Ovary (tissue), 9 donors: ENCODE data around the gene SLC25A1. TPM values are rescaled to one million over a fixed set of nuclear protein-coding genes. Genes with fewer than 3 reads are reported as not detected.

ENCODE experiments used
- DNase-seq, 5 donors: peaks; one replicate each; pipeline ENCODE4 v3.0.0-alpha.2; 2019 to 2020
- H3K27ac ChIP-seq, 2 donors: fragments of 200-600 bp; one replicate each; pipeline versions ENCODE4 v1.5.1 to v1.8.0; 2019 to 2022
- H3K27me3 ChIP-seq: fragments of 200-600 bp; one replicate; pipeline ENCODE4 v1.8.0; 2022
- H3K36me3 ChIP-seq: fragments of 200-600 bp; sonication (generic); one replicate; pipeline ENCODE4 v1.5.1; 2019
- H3K4me1 ChIP-seq: one replicate; pipeline ENCODE4 v1.8.1; 2013; ENCODE audit warnings: mild to moderate bottlenecking, moderate library complexity; ENCODE audit not compliant: insufficient read depth
- H3K4me3 ChIP-seq: fragments of 200-600 bp; sonication (generic); one replicate; pipeline ENCODE4 v1.5.1; 2017
- H3K9me3 ChIP-seq, 2 donors: fragments of 200-600 bp in 1 of 2; sonication (generic) in 1 of 2; one replicate each; pipeline versions ENCODE4 v1.5.1 to v1.8.1; 2013 to 2019; ENCODE audit warnings: mild to moderate bottlenecking in 1 of 2, moderate library complexity in 1 of 2
- EP300 ChIP-seq: sonication (generic); formaldehyde crosslinking; IDR thresholded peaks from one replicate; pipeline ENCODE4 v1.6.1; 2017; ENCODE audit warnings: antibody characterized with exemption
- POLR2A ChIP-seq: fragments of 450-650 bp; IDR thresholded peaks from one replicate; pipeline ENCODE4 v1.6.1; 2017; ENCODE audit warnings: antibody characterized with exemption, mild to moderate bottlenecking, moderate library complexity
- WGBS, 3 donors: extraction: QIAGEN DNeasy Blood & Tissue Kit in 1 of 3; methylation state at CpG; one replicate each; pipeline versions ENCODE4 v1.1.5 to v1.1.7; 2013 to 2017; 5-methylcytosine and 5-hydroxymethylcytosine counted together
- intact Hi-C, 4 donors: fragments of 100-400 bp; cut with DNase I; formaldehyde crosslinking; loops; one replicate each; pipeline versions ENCODE4 v1.11.0 to v1.15.1; 2022 to 2023
- polyA plus RNA-seq, 2 donors: library from polyadenylated mRNA; stranded (reverse); fragments of 200-250 nt in 1 of 2; fragments of 350-450 nt in 1 of 2; fragmentation: Illumina TruSeq in 1 of 2; extraction: RNeasy Lipid Tissue Mini Kit (QIAGEN cat#74804) in 1 of 2; gene quantifications; one replicate each; pipeline ENCODE4 v1.2.3, GENCODE V29; 2013 to 2014
- total RNA-seq, 7 donors: library from RNA; depleted of rRNA in 2 of 7; stranded (reverse); fragments of >200 nt in 2 of 7; fragmentation: NEBNext Ultra II Directional in 3 of 7; extraction: Animal tissue kit (Norgen Biotek cat#: 25700) in 3 of 7; gene quantifications; one replicate each; pipeline versions ENCODE4 v1.1.0 to v1.2.4, GENCODE V29; 2016 to 2023
- TF ChIP-seq, protein P1 (sequence below), 3 donors: fragments of 450-650 bp in 2 of 3; fragments of 200-600 bp in 1 of 3; IDR thresholded peaks; one replicate each; pipeline versions ENCODE4 v1.5.1 to v1.8.0; 2016 to 2022; ENCODE audit warnings: antibody characterized with exemption in 3 of 3, mild to moderate bottlenecking in 1 of 3
- donor health status: DM: no; HTN: no; CAD: no; lungs with moderate emphysema.
- donor health status: DM: no; HTN: no; CAD: no.
- donor health status: Bipolar disorder and iron deficiency.
- donor health status: DM: yes; HTN: yes; CAD: no.
- donor health status: DM: no; HTN: no; CAD: no.
- donor health status: DM: yes; HTN: yes; CAD: no.

Gene SLC25A1
- total and polyA plus RNA-seq, 9 donors = 15.8 to 90.7 (median 63.9) TPM

DNA sequence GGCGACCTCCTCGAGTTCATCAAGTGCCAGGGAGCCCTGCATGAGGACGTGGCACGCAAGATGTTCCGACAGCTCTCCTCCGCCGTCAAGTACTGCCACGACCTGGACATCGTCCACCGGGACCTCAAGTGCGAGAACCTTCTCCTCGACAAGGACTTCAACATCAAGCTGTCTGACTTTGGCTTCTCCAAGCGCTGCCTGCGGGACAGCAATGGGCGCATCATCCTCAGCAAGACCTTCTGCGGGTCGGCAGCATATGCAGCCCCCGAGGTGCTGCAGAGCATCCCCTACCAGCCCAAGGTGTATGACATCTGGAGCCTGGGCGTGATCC, 46.9 kb downstream of the SLC25A1 start:
- Histone ChIP-seq H3K9me3 (no peaks in the 10 kb centered on the region), H3K4me3 (no peak overlapping the region), H3K4me1 (no peaks in the 10 kb centered on the region), H3K27me3 (no peaks in the 10 kb centered on the region), H3K27ac (no peak overlapping the region), H3K36me3 (no peaks in the 10 kb centered on the region)
- WGBS, 3 donors = 94 to 97% (median 95%) methylated on average over 19 of the region's 19 CpGs
- TF ChIP-seq POLR2A (no peak), EP300 (no peak)
- TF ChIP-seq, protein P1, sequence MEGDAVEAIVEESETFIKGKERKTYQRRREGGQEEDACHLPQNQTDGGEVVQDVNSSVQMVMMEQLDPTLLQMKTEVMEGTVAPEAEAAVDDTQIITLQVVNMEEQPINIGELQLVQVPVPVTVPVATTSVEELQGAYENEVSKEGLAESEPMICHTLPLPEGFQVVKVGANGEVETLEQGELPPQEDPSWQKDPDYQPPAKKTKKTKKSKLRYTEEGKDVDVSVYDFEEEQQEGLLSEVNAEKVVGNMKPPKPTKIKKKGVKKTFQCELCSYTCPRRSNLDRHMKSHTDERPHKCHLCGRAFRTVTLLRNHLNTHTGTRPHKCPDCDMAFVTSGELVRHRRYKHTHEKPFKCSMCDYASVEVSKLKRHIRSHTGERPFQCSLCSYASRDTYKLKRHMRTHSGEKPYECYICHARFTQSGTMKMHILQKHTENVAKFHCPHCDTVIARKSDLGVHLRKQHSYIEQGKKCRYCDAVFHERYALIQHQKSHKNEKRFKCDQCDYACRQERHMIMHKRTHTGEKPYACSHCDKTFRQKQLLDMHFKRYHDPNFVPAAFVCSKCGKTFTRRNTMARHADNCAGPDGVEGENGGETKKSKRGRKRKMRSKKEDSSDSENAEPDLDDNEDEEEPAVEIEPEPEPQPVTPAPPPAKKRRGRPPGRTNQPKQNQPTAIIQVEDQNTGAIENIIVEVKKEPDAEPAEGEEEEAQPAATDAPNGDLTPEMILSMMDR (IDR thresholded peaks at IDR 0.05) = no peak
- peak in 1 of 5 donors; percentile 30 for DNase-seq
- intact Hi-C loops = no loop called here

DNA sequence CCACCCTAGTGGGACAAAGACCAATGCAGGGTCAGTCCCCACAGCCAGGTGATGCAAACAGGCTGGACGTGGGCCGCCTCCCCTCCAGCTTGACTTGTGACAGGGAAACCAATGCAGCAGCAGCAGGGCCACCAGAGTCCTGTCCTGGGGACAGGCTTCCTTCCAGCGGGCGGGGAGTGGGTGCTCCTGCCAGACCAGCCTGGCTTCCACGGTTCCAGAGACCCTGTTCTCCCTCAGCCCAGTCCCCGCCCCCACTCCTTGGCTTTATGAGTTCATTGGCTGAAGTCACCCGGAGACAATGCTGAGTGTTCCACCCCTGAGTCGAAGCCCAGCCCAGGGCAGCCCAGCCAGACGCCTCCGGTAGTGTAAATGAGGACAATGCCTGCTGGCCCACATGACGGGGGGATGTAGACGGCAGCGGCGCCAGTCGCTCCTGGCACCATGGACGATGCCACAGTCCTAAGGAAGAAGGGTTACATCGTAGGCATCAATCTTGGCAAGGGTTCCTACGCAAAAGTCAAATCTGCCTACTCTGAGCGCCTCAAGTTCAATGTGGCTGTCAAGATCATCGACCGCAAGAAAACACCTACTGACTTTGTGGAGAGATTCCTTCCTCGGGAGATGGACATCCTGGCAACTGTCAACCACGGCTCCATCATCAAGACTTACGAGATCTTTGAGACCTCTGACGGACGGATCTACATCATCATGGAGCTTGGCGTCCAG, 47.4 kb downstream of the SLC25A1 start, which contains the start of gene TSSK2:
Gene TSSK2, plus strand, starts transcription at position 350 of the 726 bp plus-strand sequence. Its CDS starts 92 bp downstream, at position 442.
- H3K27ac ChIP-seq = no peak within 1 kb of the TSS
- H3K27me3 ChIP-seq = no peaks in the 10 kb centered on the region
- H3K36me3 ChIP-seq = no peaks in the 10 kb centered on the region
- H3K4me3 ChIP-seq = no peak within 1 kb of the TSS
- H3K4me1 ChIP-seq = no peaks in the 10 kb centered on the region
- TF ChIP-seq POLR2A (no peak), EP300 (no peak)
- TF ChIP-seq, protein P1 (IDR thresholded peaks at IDR 0.05) = no peak
- intact Hi-C loops = no loop called here
- peak in 1 of 5 donors; percentile 29 for DNase-seq
- WGBS, 3 donors = 84 to 88% (median 85%) methylated on average over 27 of the region's 27 CpGs
- no peaks in the 10 kb centered on the region for H3K9me3 ChIP-seq

DNA sequence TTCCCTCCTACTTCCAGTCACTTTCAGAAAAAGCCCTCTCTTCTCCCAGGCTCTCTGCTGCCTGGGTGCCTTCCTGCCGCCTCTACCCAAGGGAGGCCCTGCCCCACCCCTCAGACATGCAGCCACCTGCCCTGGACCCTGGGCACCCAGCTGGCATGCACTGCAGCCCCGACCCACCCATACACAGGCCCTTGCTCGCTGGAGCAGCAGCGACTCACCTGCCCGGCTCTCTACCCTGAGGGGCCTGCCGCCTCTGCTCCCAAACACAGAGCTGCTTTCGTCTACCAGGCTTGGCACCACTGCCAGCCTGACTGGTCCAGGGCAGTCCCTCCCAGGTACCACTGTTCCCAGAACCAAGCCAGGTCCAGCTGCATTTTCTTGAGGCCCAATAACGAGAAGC, 48.7 kb downstream of the SLC25A1 start:
- H3K27me3 ChIP-seq = no peaks in the 10 kb centered on the region
- H3K9me3 ChIP-seq = no peaks in the 10 kb centered on the region
- intact Hi-C loops = no loop called here
- no peak overlapping the region for H3K27ac ChIP-seq
- H3K4me3 ChIP-seq = no peak overlapping the region
- no peak for TF ChIP-seq EP300
- TF ChIP-seq, protein P1 (IDR thresholded peaks at IDR 0.05) = no peak
- no peak for TF ChIP-seq POLR2A
- 73 to 80% (median 79%) methylated on average over 8 of the region's 8 CpGs for WGBS, 3 donors
- no peak for DNase-seq
- no peaks in the 10 kb centered on the region for H3K36me3 ChIP-seq
- H3K4me1 ChIP-seq = no peaks in the 10 kb centered on the region

DNA sequence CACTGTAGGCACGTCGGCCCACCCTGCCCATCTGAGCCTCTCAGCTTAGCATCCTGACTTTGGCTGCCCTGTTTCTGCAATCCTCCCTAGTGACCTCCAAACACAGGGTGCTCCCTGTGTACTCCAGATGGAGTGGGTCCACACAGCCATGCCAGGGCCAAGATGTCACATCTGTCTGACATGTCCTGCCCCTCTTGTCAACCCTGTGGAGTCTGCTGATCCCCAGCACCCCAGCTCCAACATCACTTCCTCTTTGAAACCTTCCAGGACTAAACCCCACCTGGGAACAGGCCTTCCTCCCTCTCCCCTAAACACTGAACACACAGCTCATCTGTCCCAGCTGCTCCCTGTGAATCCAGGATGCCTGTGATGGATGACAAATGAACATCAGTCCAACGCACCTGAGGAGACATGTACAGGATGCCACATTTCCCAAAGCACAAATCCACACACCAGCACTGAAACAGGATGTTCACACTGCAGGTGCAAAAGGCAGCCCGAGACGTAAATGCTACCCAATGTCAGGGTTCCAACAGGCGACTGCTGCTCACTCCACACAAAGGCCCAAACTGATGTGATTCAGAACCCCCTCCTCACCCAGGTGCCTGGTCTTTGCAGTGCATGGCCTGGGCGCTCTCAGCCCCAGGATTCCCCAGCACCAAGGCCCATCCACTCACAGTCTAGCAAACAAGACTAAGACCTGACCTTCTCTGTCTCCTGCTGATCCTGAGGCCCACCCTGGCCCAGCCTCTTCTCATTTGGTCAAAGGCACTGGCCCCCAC, 49.4 kb downstream of the SLC25A1 start:
- 82 to 85% (median 83%) methylated on average over 7 of the region's 7 CpGs for WGBS, 3 donors
- Histone ChIP-seq H3K4me3 (no peak overlapping the region), H3K36me3 (no peaks in the 10 kb centered on the region), H3K27ac (no peak overlapping the region), H3K27me3 (no peaks in the 10 kb centered on the region), H3K9me3 (no peaks in the 10 kb centered on the region), H3K4me1 (no peaks in the 10 kb centered on the region)
- TF ChIP-seq, protein P1 (IDR thresholded peaks at IDR 0.05) = no peak
- no peak for TF ChIP-seq POLR2A
- no peak for TF ChIP-seq EP300
- no peak for DNase-seq
- intact Hi-C loops = no loop called here
